ENCODE data around the gene TOP2A.

The TOP2A gene

GRCh38 chr17:40354221-40355122 is 63.2 kb downstream of the TOP2A start:
- H3K4me1 ChIP-seq (ENCODE audit: control insufficient read depth, insufficient read depth, low read length), result peaks cover 27% of the 10 kb centered on the region

DNA sequence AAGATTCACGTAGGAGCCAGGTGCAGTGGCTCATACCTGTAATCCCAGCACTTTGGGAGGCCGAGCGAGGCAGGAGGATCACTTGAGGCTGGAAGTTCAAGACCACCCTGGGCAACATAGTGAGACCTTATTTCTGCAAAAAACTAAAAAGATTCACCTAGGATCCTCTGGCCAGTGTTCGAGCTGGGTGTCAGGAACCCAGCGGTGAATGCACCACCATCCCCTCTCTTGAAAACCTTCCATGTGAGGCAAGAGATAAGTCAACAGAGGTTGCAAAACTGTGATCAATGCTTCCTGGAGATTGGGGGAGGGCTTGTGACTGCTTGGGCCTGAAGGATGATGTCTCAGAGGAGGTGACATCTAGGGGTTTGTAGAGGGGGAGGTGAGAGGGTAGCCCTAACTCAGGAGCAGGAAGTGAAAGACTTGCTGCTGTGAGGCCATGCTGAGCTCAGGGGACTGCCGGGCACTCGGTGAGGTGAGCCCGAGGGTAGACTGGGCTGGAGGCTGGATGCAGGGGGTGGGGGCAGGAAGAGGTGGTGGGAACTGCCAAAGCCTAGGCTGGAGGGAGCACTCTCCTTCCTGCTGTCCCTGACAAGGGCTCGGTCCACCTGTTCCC is 64.8 kb downstream of the TOP2A start:
- H3K9me3 ChIP-seq (ENCODE audit: control insufficient read depth, insufficient read depth, low read depth, low read length), result no peaks in the 10 kb centered on the region
- H3K27me3 ChIP-seq (ENCODE audit: control insufficient read depth, insufficient read depth, low read length), result peaks cover 32% of the 10 kb centered on the region
- H3K27ac ChIP-seq (ENCODE audit: low read depth, low read length), result no peak overlapping the region
- no peak overlapping the region for H3K9ac ChIP-seq (ENCODE audit: low read length)
- H3K4me3 ChIP-seq (ENCODE audit: low read depth, low read length), result no peak overlapping the region
- H3K4me1 ChIP-seq (ENCODE audit: control insufficient read depth, insufficient read depth, low read length), result peaks cover 33% of the 10 kb centered on the region
- peaks cover 16% of the 10 kb centered on the region; the same call in 1 of the 2 replicates for H3K36me3 ChIP-seq (ENCODE audit: control insufficient read depth, insufficient read depth, low read length)

More at GRCh38 chr17:40354221-40355122, 63.2 kb downstream of the TOP2A start:
- Histone ChIP-seq H3K4me3 (ENCODE audit: low read depth, low read length) (no peak overlapping the region), H3K27ac (ENCODE audit: low read depth, low read length) (no peak overlapping the region), H3K36me3 (ENCODE audit: control insufficient read depth, insufficient read depth, low read length) (peaks cover 16% of the 10 kb centered on the region; the same call in 1 of the 2 replicates), H3K9ac (ENCODE audit: low read length) (no peak overlapping the region), H3K27me3 (ENCODE audit: control insufficient read depth, insufficient read depth, low read length) (peaks cover 17% of the 10 kb centered on the region), H3K9me3 (ENCODE audit: control insufficient read depth, insufficient read depth, low read depth, low read length) (no peaks in the 10 kb centered on the region)

GRCh38 chr17:40352237-40352778 is 65.4 kb downstream of the TOP2A start:
- Histone ChIP-seq H3K9ac (ENCODE audit: low read length) (no peak overlapping the region), H3K9me3 (ENCODE audit: control insufficient read depth, insufficient read depth, low read depth, low read length) (no peaks in the 10 kb centered on the region), H3K27ac (ENCODE audit: low read depth, low read length) (no peak overlapping the region), H3K27me3 (ENCODE audit: control insufficient read depth, insufficient read depth, low read length) (peaks cover 36% of the 10 kb centered on the region), H3K4me3 (ENCODE audit: low read depth, low read length) (no peak overlapping the region), H3K36me3 (ENCODE audit: control insufficient read depth, insufficient read depth, low read length) (peaks cover 16% of the 10 kb centered on the region; the same call in 1 of the 2 replicates), H3K4me1 (ENCODE audit: control insufficient read depth, insufficient read depth, low read length) (peaks cover 37% of the 10 kb centered on the region)

- Histone ChIP-seq H3K9ac (ENCODE audit: low read length) (peak overlapping the region; percentile 45), H3K4me1 (ENCODE audit: control insufficient read depth, insufficient read depth, low read length) (peaks cover 44% of the 10 kb centered on the region), H3K27ac (ENCODE audit: low read depth, low read length) (no peak overlapping the region), H3K4me3 (ENCODE audit: low read depth, low read length) (peak overlapping the region; percentile 23; the same call in 1 of the 2 replicates), H3K9me3 (ENCODE audit: control insufficient read depth, insufficient read depth, low read depth, low read length) (no peaks in the 10 kb centered on the region), H3K27me3 (ENCODE audit: control insufficient read depth, insufficient read depth, low read length) (peaks cover 43% of the 10 kb centered on the region), H3K36me3 (ENCODE audit: control insufficient read depth, insufficient read depth, low read length) (peaks cover 16% of the 10 kb centered on the region; the same call in 1 of the 2 replicates)
Measured at GRCh38 chr17:40351359-40352236, 66.1 kb downstream of the TOP2A start.

DNA sequence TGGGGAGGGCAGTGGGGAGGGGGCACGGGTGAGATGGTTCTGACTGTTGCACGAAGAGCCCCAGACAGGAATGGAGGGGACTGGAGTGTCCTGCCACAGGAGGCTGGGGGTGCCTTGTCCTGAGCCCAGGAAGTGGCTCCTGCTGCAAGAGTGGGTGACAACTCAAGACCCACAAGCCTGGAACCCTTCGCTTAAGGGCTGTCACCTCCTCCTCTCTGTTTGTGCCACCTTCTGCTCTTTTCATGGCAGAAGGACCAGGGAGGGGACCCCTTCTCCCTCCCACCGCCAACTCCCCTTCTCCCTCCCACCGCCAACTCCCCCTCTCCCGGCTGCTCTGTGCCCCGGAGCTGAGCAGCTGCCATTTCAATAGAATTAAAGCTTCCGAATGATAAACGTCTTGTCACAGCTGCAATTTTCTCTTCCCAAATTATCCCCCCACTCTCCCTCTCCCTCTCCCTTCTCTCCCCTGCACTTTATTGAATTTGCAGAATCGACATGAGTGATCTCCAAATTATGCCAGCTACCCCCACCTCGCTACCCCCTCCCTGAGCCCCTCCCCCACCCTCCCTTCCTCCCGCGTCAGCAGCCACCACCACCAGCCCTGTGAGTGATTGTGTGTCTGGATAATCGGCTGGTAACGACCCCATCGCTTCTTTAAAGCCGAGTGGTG is 66.9 kb downstream of the TOP2A start:
- H3K4me3 ChIP-seq (ENCODE audit: low read depth, low read length), result peak overlapping the region; percentile 23; the same call in 1 of the 2 replicates
- peaks cover 50% of the 10 kb centered on the region for H3K4me1 ChIP-seq (ENCODE audit: control insufficient read depth, insufficient read depth, low read length)
- no peak overlapping the region for H3K27ac ChIP-seq (ENCODE audit: low read depth, low read length)
- H3K9me3 ChIP-seq (ENCODE audit: control insufficient read depth, insufficient read depth, low read depth, low read length), result no peaks in the 10 kb centered on the region
- H3K27me3 ChIP-seq (ENCODE audit: control insufficient read depth, insufficient read depth, low read length), result peaks cover 43% of the 10 kb centered on the region
- H3K9ac ChIP-seq (ENCODE audit: low read length), result peak overlapping the region; percentile 45
- H3K36me3 ChIP-seq (ENCODE audit: control insufficient read depth, insufficient read depth, low read length), result peaks cover 16% of the 10 kb centered on the region; the same call in 1 of the 2 replicates

DNA sequence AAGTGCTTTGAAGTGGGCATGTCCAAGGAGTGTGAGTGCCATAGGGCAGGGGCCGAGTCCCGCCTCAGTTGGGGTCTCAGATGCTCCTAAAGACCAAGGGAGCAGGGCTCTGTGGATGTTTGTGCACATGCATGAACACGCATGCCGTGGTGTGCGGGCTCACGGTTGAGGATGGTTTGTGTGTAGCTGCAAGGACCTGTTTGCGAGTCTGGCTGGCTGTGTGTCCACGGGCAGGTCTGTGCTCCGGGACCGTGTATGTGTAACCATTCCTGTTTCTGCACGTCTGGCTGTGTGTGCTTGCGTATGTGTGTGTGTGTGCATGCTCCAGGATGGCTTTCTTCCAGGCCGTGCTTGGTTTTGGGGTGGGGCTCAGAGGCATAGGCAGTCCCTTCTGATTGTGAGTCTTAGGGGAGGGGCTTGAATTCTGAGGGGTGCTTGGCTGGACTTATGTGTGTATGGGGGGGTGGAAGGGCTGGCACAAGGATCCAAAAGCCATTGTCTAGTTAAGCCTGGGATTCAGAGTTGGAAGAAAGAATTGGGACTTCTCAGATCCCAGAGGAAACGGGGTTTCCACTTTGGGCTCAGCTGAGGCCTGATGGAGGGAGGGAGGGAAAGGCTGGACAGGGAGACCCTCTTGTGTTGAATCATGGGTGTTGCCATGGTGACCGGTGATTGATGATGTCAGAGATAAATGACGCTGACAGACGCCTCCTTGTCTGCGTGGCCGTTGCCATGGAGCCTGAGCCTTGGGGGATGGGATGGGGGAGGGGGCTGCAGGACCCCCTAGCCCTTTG is 67.6 kb downstream of the TOP2A start:
- no peak overlapping the region for H3K9ac ChIP-seq (ENCODE audit: low read length)
- H3K4me3 ChIP-seq (ENCODE audit: low read depth, low read length), result no peak overlapping the region
- peaks cover 56% of the 10 kb centered on the region for H3K4me1 ChIP-seq (ENCODE audit: control insufficient read depth, insufficient read depth, low read length)
- H3K27me3 ChIP-seq (ENCODE audit: control insufficient read depth, insufficient read depth, low read length), result peaks cover 49% of the 10 kb centered on the region
- peaks cover 13% of the 10 kb centered on the region; the same call in 1 of the 2 replicates for H3K36me3 ChIP-seq (ENCODE audit: control insufficient read depth, insufficient read depth, low read length)
- no peak overlapping the region for H3K27ac ChIP-seq (ENCODE audit: low read depth, low read length)
- H3K9me3 ChIP-seq (ENCODE audit: control insufficient read depth, insufficient read depth, low read depth, low read length), result no peaks in the 10 kb centered on the region

DNA sequence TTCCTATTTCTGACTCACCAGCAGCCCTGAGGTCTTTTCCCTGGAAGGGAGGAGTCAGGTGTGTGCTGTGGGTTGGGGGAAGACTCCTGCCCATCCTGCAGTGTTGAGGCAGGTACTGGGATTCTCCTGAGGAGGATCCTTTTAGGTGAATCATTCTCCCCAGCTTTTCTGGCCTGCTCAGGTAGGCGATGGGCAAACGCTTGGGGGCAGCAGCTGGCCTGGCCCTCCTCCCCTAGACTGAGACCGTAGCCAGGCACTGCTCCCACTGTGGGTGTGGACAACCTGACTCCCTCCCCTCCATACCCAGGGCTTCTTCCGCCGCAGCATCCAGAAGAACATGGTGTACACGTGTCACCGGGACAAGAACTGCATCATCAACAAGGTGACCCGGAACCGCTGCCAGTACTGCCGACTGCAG is 68.2 kb downstream of the TOP2A start:
- Histone ChIP-seq H3K36me3 (ENCODE audit: control insufficient read depth, insufficient read depth, low read length) (peaks cover 13% of the 10 kb centered on the region; the same call in 1 of the 2 replicates), H3K4me3 (ENCODE audit: low read depth, low read length) (no peak overlapping the region), H3K9ac (ENCODE audit: low read length) (no peak overlapping the region), H3K9me3 (ENCODE audit: control insufficient read depth, insufficient read depth, low read depth, low read length) (no peaks in the 10 kb centered on the region), H3K27me3 (ENCODE audit: control insufficient read depth, insufficient read depth, low read length) (peaks cover 55% of the 10 kb centered on the region), H3K27ac (ENCODE audit: low read depth, low read length) (no peak overlapping the region), H3K4me1 (ENCODE audit: control insufficient read depth, insufficient read depth, low read length) (peaks cover 62% of the 10 kb centered on the region)

- no peaks in the 10 kb centered on the region for H3K9me3 ChIP-seq (ENCODE audit: control insufficient read depth, insufficient read depth, low read depth, low read length)
- H3K36me3 ChIP-seq (ENCODE audit: control insufficient read depth, insufficient read depth, low read length), result peaks cover 13% of the 10 kb centered on the region; the same call in 1 of the 2 replicates
- no peak overlapping the region for H3K4me3 ChIP-seq (ENCODE audit: low read depth, low read length)
- peaks cover 62% of the 10 kb centered on the region for H3K27me3 ChIP-seq (ENCODE audit: control insufficient read depth, insufficient read depth, low read length)
- no peak overlapping the region for H3K9ac ChIP-seq (ENCODE audit: low read length)
- peaks cover 68% of the 10 kb centered on the region for H3K4me1 ChIP-seq (ENCODE audit: control insufficient read depth, insufficient read depth, low read length)
- no peak overlapping the region for H3K27ac ChIP-seq (ENCODE audit: low read depth, low read length)
Measured at GRCh38 chr17:40348562-40349476, 68.9 kb downstream of the TOP2A start.

- peaks cover 13% of the 10 kb centered on the region; the same call in 1 of the 2 replicates for H3K36me3 ChIP-seq (ENCODE audit: control insufficient read depth, insufficient read depth, low read length)
- peaks cover 69% of the 10 kb centered on the region for H3K27me3 ChIP-seq (ENCODE audit: control insufficient read depth, insufficient read depth, low read length)
- H3K4me3 ChIP-seq (ENCODE audit: low read depth, low read length), result peak overlapping the region; percentile 32
- no peak overlapping the region for H3K9ac ChIP-seq (ENCODE audit: low read length)
- H3K4me1 ChIP-seq (ENCODE audit: control insufficient read depth, insufficient read depth, low read length), result peaks cover 75% of the 10 kb centered on the region
- H3K27ac ChIP-seq (ENCODE audit: low read depth, low read length), result no peak overlapping the region
- no peaks in the 10 kb centered on the region for H3K9me3 ChIP-seq (ENCODE audit: control insufficient read depth, insufficient read depth, low read depth, low read length)
Measured at GRCh38 chr17:40348136-40348504, 69.6 kb downstream of the TOP2A start.

Measured in HUES6 (cell line).